B cell (primary cell): Measurements from ENCODE around the gene FGD4. TPM values are rescaled to one million over a fixed set of nuclear protein-coding genes. Genes with fewer than 3 reads are reported as not detected.

Experiments used
- ATAC-seq: fragments of 200-7000 bp; cut with Tn5 transposase; one replicate; pipeline ENCODE4 v1.10.0; 2021; ENCODE audit warnings: low read depth, mild to moderate bottlenecking, moderate number of reproducible peaks, moderate library complexity
- CTCF ChIA-PET: fragments of 350-600 bp; sonication (Branson Sonifier 250); formaldehyde crosslinking; loops from one replicate; lab custom pipeline; 2021; ENCODE audit warnings: antibody characterized with exemption, inconsistent platforms; lab: Charles Lee
- POLR2A ChIA-PET: fragments of 350-600 bp; sonication (Branson Sonifier 250); formaldehyde crosslinking; loops from one replicate; lab custom pipeline; 2021; ENCODE audit warnings: antibody characterized with exemption; lab: Charles Lee
- DNase-seq: peaks from one replicate; pipeline ENCODE4 v3.0.0; 2013
- H2AFZ ChIP-seq: 2 replicates; pipeline ENCODE4 v1.6.1; 2012; ENCODE audit warnings: mild to moderate bottlenecking, low read depth, low read length; ENCODE audit not compliant: insufficient read depth, poor library complexity, severe bottlenecking
- H3K27ac ChIP-seq, 2 donors: 1 replicate in 1 of 2; 2 replicates in 1 of 2; pipeline ENCODE4 v1.5.1; 2012 to 2013; ENCODE audit warnings: low read length in 2 of 2, mild to moderate bottlenecking in 2 of 2, moderate library complexity in 1 of 2
- H3K27me3 ChIP-seq, 4 experiments: fragments of 200-600 bp in 1 of 4; sonication (generic) in 1 of 4; replicated peaks in 1 of 4; 1 replicate in 2 of 4; 2 replicates in 2 of 4; pipeline versions ENCODE4 v1.6.1 to v1.7.0; 2013 to 2016; ENCODE audit warnings: low read length in 3 of 4, mild to moderate bottlenecking in 2 of 4, mixed read lengths in 1 of 4, moderate library complexity in 1 of 4; ENCODE audit not compliant: insufficient read depth in 4 of 4, control insufficient read depth in 3 of 4; ENCODE audit errors: control extremely low read depth in 1 of 4
- H3K36me3 ChIP-seq, 2 experiments: replicated peaks in 1 of 2; 1 replicate in 1 of 2; 2 replicates in 1 of 2; pipeline versions ENCODE4 v1.6.1 to v1.7.1; 2013; ENCODE audit warnings: low read length in 1 of 2; ENCODE audit not compliant: insufficient read depth in 2 of 2, control insufficient read depth in 1 of 2; ENCODE audit errors: control extremely low read depth in 1 of 2, extremely low read depth in 1 of 2
- H3K4me1 ChIP-seq, 2 donors: fragments of 200-600 bp in 1 of 2; sonication (generic) in 1 of 2; 1 replicate in 1 of 2; 2 replicates in 1 of 2; pipeline versions ENCODE4 v1.5.1 to v1.6.1; 2013 to 2017; ENCODE audit warnings: low read length in 2 of 2; ENCODE audit not compliant: control insufficient read depth in 2 of 2, insufficient read depth in 2 of 2
- H3K4me2 ChIP-seq: replicated peaks from 2 replicates; pipeline ENCODE3; 2012; ENCODE audit warnings: mild to moderate bottlenecking, low read depth, low read length; ENCODE audit not compliant: poor library complexity, severe bottlenecking
- H3K4me3 ChIP-seq, 5 experiments: fragments of 200-600 bp in 1 of 5; sonication (generic) in 1 of 5; 1 replicate in 3 of 5; 2 replicates in 2 of 5; pipeline versions ENCODE4 v1.5.1 to v1.7.0; 2011 to 2016; ENCODE audit warnings: low read length in 4 of 5, mild to moderate bottlenecking in 4 of 5, low read depth in 2 of 5, control low read depth in 1 of 5, moderate library complexity in 1 of 5; ENCODE audit not compliant: insufficient read depth in 1 of 5; ENCODE audit errors: control extremely low read depth in 1 of 5, extremely low read depth in 1 of 5
- H3K79me2 ChIP-seq: fragments of 200-600 bp; sonication (generic); one replicate; pipeline ENCODE4 v1.6.0; 2016; ENCODE audit warnings: low read length; ENCODE audit not compliant: control insufficient read depth, insufficient read depth
- H3K9ac ChIP-seq: fragments of 200-600 bp; sonication (generic); 2 replicates; pipeline ENCODE4 v1.6.1; 2017; ENCODE audit warnings: mild to moderate bottlenecking, low read length, moderate library complexity
- H3K9me3 ChIP-seq, 3 donors: one replicate each; pipeline versions ENCODE4 v1.6.1 to v1.7.1; 2013; ENCODE audit warnings: low read length in 2 of 3; ENCODE audit not compliant: control insufficient read depth in 2 of 3, insufficient read depth in 1 of 3; ENCODE audit errors: control extremely low read depth in 1 of 3
- H4K20me1 ChIP-seq: 2 replicates; pipeline ENCODE4 v1.6.0; 2012; ENCODE audit warnings: mild to moderate bottlenecking, low read length; ENCODE audit not compliant: insufficient read depth, control insufficient read depth, poor library complexity, severe bottlenecking
- H3K27ac Mint-ChIP-seq: one replicate; pipeline ENCODE4 v1.8.0; 2021; ENCODE audit warnings: mixed read lengths
- H3K27me3 Mint-ChIP-seq: one replicate; pipeline ENCODE4 v1.8.0; 2021; ENCODE audit warnings: mixed read lengths
- H3K4me1 Mint-ChIP-seq: one replicate; pipeline ENCODE4 v1.8.0; 2021; ENCODE audit warnings: mixed read lengths
- H3K4me3 Mint-ChIP-seq: one replicate; pipeline ENCODE4 v1.8.0; 2021; ENCODE audit warnings: mixed read lengths
- H3K9me3 Mint-ChIP-seq: one replicate; pipeline ENCODE4 v1.8.0; 2022; ENCODE audit warnings: mixed read lengths; ENCODE audit not compliant: insufficient read depth
- EZH2 ChIP-seq: IDR thresholded peaks from 2 replicates; pipeline ENCODE4 v1.6.1; 2012; ENCODE audit warnings: borderline replicate concordance, low read depth, mild to moderate bottlenecking, moderate library complexity, low read length; ENCODE audit not compliant: insufficient read depth, poor library complexity, severe bottlenecking
- WGBS: methylation state at CpG from one replicate; pipeline ENCODE4 v1.1.5; 2013; ENCODE audit warnings: missing lambda C conversion rate; ENCODE audit not compliant: insufficient coverage; 5-methylcytosine and 5-hydroxymethylcytosine counted together
- intact Hi-C: fragments of 100-400 bp; cut with micrococcal nuclease; formaldehyde crosslinking; loops from one replicate; pipeline ENCODE4 v1.10.0; 2022
- polyA plus RNA-seq: library from polyadenylated mRNA; depleted of rRNA; stranded (reverse); fragments of >200 nt; gene quantifications from 2 replicates; pipeline ENCODE4 v1.2.3, GENCODE V29; 2012
- total RNA-seq, 2 donors: library from RNA; stranded (reverse); fragments of 120-200 nt in 1 of 2; gene quantifications; 1 replicate in 1 of 2; 2 replicates in 1 of 2; pipeline versions ENCODE4 v1.2.3 to v1.2.4, GENCODE V29; 2013 to 2022
- TF ChIP-seq, protein P1 (sequence below): fragments of 200-600 bp; IDR thresholded peaks from one replicate; pipeline ENCODE4 v1.8.0; 2022; ENCODE audit warnings: antibody characterized with exemption, mild to moderate bottlenecking

FGD4 gene
- total and polyA plus RNA-seq, 2 donors (not counting 1 experiment from before 2014, with no cell fraction given), result 2.1 to 2.8 TPM

- Histone ChIP-seq H3K27ac (no peak overlapping the region), H2AFZ (no peak overlapping the region), H3K4me2 (no peak overlapping the region), H3K4me3 (no peak overlapping the region), H4K20me1 (no peaks in the 10 kb centered on the region), H3K79me2 (no peaks in the 10 kb centered on the region), H3K36me3 (peaks cover 0 to 2% of the 10 kb centered on the region in 2 experiments), H3K9me3 (no peaks in the 10 kb centered on the region), H3K9ac (no peak overlapping the region), H3K4me1 (no peaks in the 10 kb centered on the region), H3K27me3 (no peaks in the 10 kb centered on the region)
- DNase-seq, result no peak
- no CpG with 5 or more reads among the region's 4 CpGs for WGBS
- TF ChIP-seq EZH2, result no peak
- TF ChIP-seq, protein P1, sequence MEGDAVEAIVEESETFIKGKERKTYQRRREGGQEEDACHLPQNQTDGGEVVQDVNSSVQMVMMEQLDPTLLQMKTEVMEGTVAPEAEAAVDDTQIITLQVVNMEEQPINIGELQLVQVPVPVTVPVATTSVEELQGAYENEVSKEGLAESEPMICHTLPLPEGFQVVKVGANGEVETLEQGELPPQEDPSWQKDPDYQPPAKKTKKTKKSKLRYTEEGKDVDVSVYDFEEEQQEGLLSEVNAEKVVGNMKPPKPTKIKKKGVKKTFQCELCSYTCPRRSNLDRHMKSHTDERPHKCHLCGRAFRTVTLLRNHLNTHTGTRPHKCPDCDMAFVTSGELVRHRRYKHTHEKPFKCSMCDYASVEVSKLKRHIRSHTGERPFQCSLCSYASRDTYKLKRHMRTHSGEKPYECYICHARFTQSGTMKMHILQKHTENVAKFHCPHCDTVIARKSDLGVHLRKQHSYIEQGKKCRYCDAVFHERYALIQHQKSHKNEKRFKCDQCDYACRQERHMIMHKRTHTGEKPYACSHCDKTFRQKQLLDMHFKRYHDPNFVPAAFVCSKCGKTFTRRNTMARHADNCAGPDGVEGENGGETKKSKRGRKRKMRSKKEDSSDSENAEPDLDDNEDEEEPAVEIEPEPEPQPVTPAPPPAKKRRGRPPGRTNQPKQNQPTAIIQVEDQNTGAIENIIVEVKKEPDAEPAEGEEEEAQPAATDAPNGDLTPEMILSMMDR, result no peak
- no peak for ATAC-seq
- Mint-ChIP-seq H3K4me3 (no peak overlapping the region), H3K9me3 (no peaks in the 10 kb centered on the region), H3K4me1 (no peaks in the 10 kb centered on the region), H3K27me3 (no peaks in the 10 kb centered on the region), H3K27ac (no peak overlapping the region)
- intact Hi-C loops, result no loop called here
- POLR2A ChIA-PET, result no interaction called here
- CTCF ChIA-PET, result no interaction called here
Observed at GRCh38 chr12:32617534-32617933, 218.2 kb downstream of the FGD4 start.

GRCh38 chr12:32618115-32618514, 218.8 kb downstream of the FGD4 start:
- no peaks in the 10 kb centered on the region for H3K36me3 ChIP-seq
- H4K20me1 ChIP-seq, result no peaks in the 10 kb centered on the region
- no peaks in the 10 kb centered on the region for H3K4me1 ChIP-seq
- Mint-ChIP-seq H3K27me3 (no peaks in the 10 kb centered on the region), H3K9me3 (no peaks in the 10 kb centered on the region), H3K4me3 (no peak overlapping the region), H3K4me1 (no peaks in the 10 kb centered on the region), H3K27ac (no peak overlapping the region)
- H3K27ac ChIP-seq, result no peak overlapping the region
- H3K27me3 ChIP-seq, result no peaks in the 10 kb centered on the region
- ChIA-PET CTCF (no interaction called here), POLR2A (no interaction called here)
- no peak overlapping the region for H3K4me2 ChIP-seq
- no peak for TF ChIP-seq EZH2
- TF ChIP-seq, protein P1, result no peak
- H3K79me2 ChIP-seq, result no peaks in the 10 kb centered on the region
- no peak overlapping the region for H2AFZ ChIP-seq
- H3K4me3 ChIP-seq, result no peak overlapping the region
- no peak for ATAC-seq
- no CpG with 5 or more reads among the region's 3 CpGs for WGBS
- H3K9me3 ChIP-seq, result no peaks in the 10 kb centered on the region
- intact Hi-C loops, result no loop called here
- DNase-seq, result no peak
- no peak overlapping the region for H3K9ac ChIP-seq
